Fibroblast of skin of right biceps (primary cell): ENCODE measurements around the gene GDA.

Experiments
- DNase-seq: peaks from one replicate; pipeline ENCODE4 v3.0.0-alpha.2; 2013

The GDA gene

DNA sequence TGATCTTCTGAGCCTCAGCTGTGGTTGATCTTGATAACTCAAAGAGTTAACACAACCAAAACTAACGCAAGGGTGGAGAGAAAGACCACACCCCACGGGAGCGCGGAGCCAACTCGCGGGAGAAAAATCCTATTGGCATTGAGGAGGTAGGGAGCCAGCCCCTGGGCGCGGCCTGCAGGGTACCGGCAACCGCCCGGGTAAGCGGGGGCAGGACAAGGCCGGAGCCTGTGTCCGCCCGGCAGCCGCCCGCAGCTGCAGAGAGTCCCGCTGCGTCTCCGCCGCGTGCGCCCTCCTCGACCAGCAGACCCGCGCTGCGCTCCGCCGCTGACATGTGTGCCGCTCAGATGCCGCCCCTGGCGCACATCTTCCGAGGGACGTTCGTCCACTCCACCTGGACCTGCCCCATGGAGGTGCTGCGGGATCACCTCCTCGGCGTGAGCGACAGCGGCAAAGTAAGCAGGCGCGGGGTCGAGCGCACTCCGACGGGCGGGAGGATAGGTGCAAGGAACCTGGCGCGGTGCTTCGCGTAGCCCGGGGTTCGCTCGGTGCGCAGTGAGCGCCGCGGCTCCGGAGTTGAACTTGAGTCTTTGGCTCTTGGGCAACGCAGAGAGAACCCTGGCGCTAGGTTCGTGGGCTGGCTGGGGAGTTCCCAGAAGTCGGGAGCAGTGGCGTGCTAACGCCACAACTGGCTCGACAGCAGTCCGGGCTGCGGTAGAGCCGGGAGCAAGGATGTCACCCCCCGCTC lies at the start of gene GDA:
Gene GDA, plus strand, starts transcription at position 210 of the 745 bp plus-strand sequence. Its CDS starts 120 bp downstream, at position 330.
- peak; percentile 1 for DNase-seq

DNA sequence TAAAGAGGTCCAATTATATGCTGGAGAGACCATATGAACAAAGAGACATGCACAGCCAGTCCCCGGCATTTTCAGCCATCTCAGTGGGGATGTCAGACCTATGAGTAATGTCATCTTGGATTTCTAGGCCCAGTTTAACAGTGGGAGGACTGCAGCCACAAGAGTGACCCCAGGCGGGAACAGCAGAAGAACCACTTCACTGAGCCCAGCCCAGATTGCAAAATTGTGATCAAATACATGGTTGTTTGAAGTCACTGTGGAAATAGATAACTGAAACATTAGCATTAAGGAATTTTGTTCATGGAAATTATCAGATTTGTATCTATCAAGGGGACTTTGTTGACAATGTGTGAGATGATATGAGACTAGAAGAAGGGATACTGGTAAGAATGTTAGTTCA lies 46.7 kb upstream of the GDA start:
- no peak for DNase-seq

DNA sequence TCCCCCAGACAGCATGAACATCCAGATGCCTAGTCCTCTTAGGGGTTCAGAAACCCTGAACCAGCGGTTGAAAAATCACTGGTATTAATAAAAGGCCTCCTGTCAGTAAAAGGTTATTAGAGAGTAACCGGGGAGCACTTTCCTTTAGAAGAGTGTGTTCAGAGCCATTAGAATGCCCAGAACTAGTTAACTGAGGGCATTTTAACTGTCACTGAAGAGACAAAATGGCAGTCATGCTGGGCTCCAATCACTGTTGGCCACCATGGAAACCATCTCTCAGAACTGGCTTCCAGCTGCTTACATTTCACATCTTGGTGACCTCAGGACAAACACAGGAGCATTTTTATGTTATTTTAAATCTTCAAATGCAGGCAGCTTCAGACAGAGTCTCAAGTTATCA lies 36.2 kb upstream of the GDA start:
- DNase-seq: no peak

DNA sequence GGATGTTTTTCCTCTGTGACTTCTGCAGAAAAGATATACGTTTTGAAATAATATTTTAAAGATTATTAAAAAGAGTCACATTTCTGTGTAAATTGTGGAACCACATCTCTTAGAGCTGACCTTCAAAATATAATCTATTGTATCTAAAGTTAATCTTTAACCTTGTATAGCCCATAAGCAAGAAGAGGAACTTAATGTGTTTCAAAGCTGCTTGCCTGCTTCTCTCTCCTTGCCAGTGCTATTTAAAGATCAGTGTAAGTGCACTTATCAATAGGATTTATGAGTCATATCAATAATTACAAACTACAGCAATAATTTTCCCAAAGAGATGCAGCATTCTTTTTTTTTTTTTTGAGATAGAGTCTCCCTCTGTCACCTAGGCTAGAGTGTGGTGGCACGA lies 29.4 kb upstream of the GDA start:
- no peak for DNase-seq

DNA sequence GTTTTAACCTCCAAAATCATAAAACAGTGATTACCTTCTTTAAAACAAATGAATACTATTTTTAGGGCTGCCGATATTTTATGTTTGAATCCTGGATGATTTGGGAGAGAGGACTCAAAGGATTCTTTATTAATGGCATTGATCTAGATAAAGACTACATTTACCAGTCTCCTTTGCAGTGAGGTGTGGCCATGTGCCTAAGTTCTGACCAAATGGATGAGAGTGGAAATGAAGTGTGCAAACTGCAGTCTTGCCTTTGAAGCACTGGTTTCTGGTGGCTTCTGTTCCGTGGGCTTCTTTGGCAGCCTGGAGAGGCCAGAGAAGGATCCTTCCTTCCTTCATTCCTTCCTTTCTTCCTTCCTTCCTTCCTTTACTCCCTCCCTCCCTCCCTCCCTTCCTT lies 24.3 kb upstream of the GDA start:
- no peak for DNase-seq

DNA sequence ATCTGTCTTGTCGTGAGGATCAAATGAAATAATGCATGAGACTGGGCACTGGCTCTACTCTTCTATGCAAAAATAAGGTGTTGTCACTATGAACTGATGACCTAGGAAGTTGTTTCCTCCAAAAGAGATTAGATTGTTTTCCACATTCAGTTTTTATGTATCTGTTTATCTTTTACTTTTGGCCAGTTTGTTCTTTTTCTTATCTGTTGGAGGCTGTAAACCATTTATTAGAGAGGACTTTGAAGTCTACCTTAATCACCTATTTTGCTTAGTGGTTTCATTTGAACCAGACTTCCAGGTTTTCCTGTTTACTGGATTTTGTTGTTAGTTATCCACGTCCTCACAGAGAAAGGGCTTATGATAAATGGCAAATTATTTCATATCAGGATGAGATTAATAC lies 21.5 kb upstream of the GDA start:
- DNase-seq: no peak

DNA sequence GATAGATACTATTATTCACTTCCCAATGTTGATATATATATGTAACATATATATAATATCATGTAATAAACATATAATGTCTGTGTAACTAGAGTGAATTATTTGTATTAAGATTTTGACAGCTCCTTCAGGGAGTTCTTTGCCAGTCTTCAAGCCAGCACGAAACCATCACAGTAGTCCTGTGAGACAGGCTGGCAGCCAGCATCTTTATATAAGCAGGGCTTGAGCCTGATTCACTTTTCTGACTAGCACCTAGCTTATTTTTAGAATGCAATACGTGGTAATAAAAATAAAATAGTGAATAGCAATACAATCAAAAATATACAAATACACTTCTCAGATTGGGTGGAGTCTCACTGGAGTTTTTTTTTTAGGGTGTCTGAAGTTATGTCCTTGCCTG lies 20.7 kb upstream of the GDA start:
- DNase-seq: no peak

DNA sequence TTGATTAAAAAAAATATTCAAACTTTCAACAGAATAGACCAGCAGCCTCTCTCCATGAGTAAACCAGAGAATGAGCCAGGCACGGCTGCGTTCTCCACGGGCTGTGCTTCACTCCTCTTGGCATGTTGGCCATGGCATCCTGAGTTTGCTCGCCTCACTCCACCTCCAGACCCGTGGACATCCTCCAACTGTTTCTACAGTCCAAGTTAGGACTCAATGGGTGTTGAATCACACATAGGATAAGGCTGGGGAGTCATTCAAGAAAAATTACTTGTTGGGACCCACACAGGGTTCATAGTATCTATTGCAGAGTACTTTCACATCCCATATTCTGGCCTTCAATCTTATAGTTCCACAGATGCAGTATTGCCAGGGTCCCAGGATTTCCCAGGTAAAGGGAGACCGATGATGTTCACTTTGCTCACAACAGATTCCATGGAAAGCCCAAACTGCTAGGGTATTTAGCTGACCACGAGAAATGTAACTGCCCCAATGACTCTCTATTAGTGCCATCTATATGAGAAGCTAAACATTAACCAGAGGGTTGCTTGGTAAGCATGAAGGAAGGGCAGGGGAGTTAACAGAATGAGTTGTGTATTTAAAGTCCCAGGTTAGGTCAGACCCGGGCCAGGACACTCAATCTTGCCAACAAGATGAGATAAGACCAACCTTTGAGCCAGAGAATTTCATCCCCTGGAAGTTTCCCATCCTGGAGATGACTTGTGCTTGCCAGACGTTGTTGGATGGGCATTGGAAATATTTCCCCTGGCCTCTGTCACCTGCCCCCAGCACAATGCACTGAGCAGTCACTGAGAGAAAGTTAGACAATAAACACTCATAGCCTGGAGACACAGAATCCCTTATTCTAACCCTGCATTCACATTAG lies 19.7 kb upstream of the GDA start:
- DNase-seq: no peak

DNA sequence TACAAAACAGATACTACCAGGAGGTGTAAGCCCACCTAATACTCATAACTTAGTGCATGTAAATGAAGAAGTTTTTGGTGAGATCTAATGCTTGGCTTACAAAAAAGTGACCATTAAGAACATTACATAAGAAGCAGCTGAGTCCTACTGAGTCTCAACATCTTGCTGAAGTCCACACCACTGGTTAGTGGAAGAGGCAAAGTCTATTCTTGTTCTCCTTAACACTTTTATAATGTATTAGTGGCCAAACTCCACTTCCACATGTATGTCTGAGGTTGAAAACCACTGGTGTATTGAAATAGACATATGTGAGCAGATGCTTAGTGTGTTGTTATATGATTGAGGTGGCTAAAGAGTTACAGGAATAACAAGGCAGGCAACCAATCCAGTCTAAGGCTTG lies 18.9 kb upstream of the GDA start:
- no peak for DNase-seq

DNA sequence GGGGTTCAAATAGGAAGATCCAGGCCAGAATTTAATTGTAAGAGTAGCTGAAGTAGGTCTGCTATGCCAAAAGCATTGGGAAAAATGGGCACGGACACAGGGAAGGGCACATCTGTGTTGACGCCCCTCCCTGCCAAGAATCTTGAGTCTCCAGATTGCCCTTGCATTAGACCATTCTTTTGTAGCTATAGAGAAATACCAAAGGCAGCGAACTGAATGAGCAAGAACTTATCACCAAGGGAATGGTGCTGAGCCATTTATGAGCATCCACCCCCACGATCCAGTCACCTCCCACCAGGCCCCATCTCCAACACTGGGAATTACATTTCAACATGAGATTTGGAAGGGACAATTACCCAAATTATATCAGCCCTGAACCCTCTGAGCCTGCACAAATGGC lies 18.0 kb upstream of the GDA start:
- no peak for DNase-seq

DNA sequence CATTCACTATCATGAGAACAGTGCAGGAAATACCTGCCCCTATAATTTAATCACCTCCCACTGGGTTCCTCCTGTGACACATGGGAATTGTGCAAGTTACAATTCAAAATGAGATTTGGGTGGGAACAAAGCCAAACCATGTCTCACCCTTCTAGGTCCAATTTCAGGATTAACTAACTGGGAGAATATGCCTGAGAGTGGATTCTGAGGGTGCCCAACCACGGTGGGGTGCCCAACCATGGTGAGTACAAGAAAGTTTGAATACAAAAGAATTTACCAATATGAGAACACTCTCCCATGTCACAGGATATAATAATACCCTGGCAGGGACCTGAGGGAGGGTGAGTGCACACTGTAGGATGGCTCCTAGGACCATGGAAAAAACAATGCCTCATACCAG lies 17.2 kb upstream of the GDA start:
- DNase-seq: no peak

DNA sequence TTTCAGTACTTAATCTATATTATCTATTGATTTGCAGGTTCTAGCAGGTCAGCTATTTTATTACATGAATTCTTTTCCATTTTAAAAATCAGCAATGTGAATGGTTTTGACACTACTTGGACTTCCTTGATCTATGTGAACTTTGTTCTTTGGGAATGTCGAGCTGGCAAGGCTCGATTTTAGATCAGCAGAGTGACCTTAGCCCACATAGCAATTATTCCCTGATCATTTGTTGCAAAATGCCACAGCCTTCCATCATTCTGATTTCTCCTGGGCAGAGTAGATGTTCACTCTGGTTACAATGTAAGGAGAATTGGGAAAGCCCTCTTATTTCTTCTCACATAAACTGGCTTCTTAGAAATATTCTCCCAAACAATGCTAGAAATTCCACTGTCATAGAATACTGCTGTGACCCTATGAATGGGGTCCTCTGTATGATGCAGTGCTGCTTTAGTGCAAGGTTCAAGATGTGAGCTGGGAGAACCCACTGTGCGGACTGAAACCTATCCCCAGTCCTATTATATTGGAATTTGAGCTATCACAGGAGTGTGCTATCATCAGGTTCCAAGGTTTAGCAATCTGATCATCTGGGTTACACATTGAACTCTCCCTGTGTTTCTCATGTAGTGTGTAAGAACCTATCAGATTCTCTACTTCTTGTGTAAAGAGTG lies 15.7 kb upstream of the GDA start:
- no peak for DNase-seq

DNA sequence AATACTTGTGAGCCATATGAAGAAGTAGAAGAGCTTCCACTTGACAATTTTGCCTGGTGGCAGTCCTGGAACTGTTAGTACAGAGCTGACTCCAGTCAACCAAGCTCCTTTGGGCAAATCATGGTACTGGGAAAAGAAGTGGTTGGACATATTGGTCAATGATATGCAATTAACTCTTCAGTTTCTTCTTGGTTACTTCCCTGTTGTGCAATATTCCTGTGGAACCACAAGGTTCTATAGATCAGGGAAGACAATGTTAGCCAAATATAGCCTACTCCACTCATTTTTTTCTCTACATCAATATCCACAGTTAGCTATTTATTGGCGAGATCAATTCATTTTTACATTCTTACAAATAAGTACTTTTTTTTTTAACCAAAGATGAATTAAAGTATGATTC lies 14.4 kb upstream of the GDA start:
- no peak for DNase-seq

DNA sequence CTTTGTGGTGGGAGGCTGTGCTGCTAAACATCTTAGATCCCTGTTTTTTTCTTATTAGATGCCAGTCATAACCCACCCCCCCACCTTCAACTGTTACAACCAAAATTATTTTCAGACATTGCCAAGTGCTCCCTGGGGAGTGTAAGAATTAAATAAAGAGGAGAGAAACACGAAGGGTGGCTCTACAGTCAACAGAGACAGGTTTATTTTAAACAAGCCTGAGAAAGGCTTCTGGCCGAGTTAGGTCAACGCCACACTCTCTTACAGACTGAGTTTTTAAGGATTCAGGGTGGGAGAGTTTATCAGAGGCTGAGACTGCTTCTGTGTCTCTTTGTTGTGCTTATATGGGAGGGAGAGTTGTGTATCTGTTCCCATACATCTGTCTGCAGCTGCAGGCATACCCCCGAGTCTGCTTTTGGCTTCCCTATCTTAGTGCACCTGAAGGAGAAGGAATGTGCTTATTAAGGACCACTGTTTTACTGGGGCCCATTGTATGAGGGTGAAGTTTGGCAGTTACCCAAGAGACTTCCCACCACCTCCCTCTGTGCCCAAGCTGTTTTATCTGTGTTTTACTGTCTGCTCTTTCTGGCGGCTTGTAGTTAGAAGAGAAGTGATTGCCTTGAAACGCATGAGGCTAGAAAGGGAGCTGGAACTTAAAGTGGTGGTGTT lies 11.4 kb upstream of the GDA start:
- no peak for DNase-seq

DNA sequence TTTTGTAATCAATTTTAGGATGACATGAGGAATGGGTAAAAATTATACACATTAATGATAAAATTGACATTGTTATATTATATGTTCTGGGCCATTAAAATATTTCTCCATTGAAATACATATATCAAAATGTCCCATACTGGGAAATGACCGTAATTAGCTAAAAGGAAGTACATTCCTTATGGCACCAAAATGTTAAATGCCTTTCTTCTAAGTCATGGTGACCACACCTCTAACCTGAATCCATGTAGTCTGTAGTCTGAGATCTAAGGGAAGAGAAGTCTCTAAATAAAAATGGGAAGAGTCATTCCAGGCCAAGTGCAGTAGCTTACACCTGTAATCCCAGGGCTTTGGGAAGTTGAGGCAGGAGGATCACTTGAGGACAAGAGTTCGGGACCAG lies 10.0 kb upstream of the GDA start:
- no peak for DNase-seq

DNA sequence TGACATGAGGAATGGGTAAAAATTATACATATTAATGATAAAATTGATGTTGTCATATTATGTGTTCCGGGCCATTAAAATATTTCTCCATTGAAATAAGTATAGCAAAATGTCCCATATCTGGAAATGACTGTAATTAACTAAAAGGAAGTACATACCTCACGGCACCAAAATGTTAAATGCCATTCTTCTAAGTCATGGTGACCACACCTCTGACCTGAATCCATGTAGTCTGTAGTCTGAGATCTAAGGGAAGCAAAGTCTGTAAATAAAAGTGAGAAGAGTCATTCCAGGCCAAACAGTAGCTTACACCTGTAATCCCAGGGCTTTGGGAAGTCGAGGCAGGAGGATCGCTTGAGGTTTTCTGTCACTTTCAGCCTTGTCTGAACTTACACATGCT lies 8.7 kb upstream of the GDA start:
- DNase-seq: no peak

DNA sequence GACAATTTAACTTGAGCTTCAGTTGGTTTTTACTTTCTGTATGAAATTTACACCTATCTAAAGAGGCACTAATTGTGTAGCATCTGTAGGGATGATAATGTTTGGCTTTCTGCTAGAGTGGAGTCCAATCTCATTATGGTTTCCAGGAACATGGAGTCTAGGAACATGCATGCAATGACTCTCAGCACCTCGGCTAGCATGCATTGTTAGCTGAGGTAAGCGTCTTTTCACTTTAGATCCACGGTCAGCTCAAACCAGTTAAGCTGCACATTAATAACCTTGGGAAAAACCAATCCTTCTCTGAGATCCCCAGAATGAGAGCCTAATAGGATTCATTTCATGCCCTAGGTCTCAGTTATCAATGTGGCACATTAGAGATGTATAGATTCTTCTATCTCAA lies 7.8 kb upstream of the GDA start:
- DNase-seq: no peak

DNA sequence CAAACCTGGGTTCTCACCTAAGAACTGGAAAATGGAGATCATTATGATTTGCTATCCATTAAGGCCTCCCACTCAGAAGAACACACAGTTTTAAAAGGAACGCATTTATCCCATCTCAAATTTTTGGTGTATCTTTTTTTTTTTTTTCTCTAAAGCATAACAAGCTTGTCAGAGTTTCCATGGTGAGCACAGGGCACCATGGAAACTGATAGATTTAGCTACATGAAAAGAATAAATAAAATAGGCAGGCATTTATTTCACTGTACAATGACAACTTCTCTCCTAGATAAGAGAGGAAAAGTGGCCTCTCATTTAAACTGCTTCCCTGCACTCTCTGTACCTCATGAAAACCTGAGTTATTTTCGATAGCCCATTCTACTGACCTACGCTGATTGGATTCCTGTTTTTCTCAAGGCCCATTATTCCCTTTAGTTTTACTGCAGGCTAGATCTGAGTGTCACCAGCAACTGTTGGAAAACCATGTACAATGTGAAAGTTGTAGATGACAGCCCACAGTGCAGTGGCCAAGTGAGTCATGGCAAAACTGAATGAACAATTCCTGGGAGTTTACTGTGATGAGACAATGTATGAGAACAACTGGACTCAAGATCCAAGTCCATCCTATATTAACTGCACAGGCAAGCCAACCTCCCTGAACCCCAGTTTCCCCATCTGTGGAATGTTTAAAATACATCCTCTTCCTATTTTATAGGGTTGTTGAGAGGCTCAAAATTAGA lies 4.3 kb upstream of the GDA start:
- DNase-seq: no peak

DNA sequence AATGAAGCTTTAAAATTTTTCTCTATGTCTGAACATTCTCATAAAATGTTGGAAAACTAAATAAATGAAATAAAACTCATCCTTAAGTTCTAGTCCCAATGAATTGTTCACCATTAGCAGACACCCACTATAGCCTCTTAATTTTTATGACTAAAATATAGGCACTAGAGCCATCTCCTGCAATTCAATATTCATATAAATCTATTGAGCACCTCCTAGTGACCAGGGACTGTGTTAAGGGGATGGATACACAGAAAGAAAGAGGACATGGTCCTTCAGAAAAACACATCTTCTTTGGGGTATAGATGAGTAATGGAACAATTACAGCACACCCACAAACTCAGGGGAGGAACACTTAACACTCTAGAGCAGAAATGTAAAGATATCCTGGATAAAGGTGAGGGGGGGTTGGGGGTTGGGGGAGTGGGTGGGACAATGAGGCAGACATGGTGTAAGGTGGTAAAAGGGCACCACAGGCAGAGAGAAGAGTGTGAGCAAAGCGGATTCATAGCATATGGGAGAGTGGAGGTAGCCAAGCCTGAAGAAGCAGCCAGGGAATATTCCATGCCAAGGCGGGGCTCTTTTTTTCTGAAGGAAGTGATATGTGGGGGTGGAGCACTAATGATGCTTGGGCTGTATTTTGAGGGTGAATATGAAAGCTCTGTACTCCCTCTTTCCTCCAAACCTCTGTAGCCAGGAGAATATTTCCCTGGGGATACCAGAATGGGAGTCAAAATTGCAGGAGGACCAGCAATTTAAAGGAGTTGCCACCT lies 3.3 kb upstream of the GDA start:
- no peak for DNase-seq

DNA sequence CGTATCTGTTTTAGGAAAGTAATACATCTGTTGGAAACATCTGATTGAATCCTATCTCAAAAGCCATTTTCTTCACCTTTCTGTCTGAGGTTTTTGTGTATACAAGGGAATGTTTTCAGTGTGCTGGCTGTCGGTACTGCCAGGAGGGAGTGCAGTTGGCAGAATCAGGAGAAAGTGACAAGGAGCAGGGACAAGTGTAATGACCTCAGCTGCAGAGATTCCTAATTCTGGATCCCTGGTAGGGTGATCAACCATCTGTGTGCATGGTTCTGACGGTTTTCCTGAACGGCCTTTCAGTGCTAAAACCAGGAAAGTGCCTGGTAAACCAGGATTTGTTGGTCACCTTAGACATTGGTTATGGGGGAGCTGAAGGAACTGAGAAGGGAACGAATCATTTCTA lies 1.6 kb upstream of the GDA start:
- no peak for DNase-seq

DNA sequence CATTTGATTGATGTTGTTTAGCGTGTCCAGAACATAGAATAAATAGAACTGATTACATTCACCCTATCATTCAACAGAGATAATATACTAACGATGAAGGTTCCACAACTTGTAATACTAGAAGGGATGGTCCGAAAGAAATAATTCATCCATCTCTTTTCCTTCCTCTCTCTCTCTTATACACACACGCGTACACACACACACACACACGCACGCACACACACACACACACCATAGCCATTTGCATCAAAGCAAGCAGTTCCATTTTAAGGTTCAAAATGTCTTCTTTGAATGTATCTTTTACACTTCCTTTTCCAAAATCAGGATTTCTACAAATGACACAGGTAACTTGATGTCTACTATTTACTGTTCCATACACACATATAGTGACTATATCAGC lies 887 bp downstream of the GDA start:
- DNase-seq: no peak

DNA sequence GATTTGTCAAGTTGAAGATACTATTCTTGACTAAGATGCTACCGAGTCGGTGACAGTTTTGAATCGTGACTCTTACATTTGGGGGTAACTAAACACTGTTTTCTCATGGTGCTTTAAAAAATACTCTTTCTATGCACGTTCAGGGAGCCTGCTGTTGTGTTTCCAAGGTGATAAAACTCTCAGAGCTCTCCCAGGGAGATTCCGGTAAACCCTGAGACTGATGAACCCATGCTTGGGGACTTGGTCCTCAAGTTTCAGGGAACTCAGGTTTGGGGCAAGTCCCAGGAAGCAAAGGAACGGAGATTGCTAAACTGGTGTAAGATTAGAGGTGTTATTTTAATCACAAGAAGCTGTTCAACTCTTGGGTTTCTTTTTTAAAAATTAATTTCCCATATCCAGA lies 1.4 kb downstream of the GDA start:
- DNase-seq: no peak
